Measurements from ENCODE around the gene ERO1B. TPM values are rescaled to one million over a fixed set of nuclear protein-coding genes. Genes with fewer than 3 reads are reported as not detected.

Gene ERO1B
- total RNA-seq, 2 donors from 2014 or later, result 4.9 to 5.6 TPM

DNA sequence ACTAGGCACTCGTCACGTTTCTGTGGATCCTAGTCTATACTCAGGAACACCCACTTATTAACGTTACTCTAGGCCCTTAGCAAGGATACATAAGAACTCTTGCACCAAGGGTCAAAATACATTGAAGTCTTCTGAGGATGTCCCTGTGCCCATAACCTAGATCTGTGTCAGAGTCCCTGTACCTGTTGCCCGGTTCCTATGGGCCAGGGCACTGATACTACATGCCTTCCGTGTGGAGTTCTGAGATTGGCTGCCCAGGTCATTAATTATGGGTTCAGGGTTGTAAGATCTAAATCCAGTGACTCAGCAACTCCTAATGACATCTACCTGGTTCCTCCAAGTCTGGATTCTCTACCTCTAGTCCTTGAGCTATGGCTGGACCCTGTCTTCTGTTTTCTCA, 69.9 kb downstream of the ERO1B start:
- no peak overlapping the region for H3K27ac Mint-ChIP-seq
- H3K4me1 Mint-ChIP-seq, result peaks cover 3% of the 10 kb centered on the region
- H3K9me3 ChIP-seq (ENCODE audit: control insufficient read depth, low read length), result no peaks in the 10 kb centered on the region
- TF ChIP-seq, protein P1, sequence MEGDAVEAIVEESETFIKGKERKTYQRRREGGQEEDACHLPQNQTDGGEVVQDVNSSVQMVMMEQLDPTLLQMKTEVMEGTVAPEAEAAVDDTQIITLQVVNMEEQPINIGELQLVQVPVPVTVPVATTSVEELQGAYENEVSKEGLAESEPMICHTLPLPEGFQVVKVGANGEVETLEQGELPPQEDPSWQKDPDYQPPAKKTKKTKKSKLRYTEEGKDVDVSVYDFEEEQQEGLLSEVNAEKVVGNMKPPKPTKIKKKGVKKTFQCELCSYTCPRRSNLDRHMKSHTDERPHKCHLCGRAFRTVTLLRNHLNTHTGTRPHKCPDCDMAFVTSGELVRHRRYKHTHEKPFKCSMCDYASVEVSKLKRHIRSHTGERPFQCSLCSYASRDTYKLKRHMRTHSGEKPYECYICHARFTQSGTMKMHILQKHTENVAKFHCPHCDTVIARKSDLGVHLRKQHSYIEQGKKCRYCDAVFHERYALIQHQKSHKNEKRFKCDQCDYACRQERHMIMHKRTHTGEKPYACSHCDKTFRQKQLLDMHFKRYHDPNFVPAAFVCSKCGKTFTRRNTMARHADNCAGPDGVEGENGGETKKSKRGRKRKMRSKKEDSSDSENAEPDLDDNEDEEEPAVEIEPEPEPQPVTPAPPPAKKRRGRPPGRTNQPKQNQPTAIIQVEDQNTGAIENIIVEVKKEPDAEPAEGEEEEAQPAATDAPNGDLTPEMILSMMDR (conservative IDR thresholded peaks at IDR 0.05), result no peak
- 94 to 95% methylated on average over 3 to 5 of the region's 5 CpGs for WGBS, 2 experiments (ENCODE audit: insufficient coverage in 1 of 2, insufficient read length in 1 of 2)
- peaks cover 6% of the 10 kb centered on the region for H3K27me3 ChIP-seq (ENCODE audit: control insufficient read depth, insufficient read depth, low read length, poor library complexity, severe bottlenecking)
- H3K36me3 Mint-ChIP-seq (ENCODE audit: low read depth), result no peaks in the 10 kb centered on the region
- no peaks in the 10 kb centered on the region for H3K27me3 Mint-ChIP-seq (ENCODE audit: insufficient read depth)
- no peaks in the 10 kb centered on the region for H3K9me3 Mint-ChIP-seq
- DNase-seq, result no peak
- no peak overlapping the region for H3K9ac ChIP-seq (ENCODE audit: extremely low read depth, low read length, poor library complexity, severe bottlenecking)
- H3K36me3 ChIP-seq (ENCODE audit: control insufficient read depth, insufficient read depth, low read length), result no peaks in the 10 kb centered on the region
- no peak overlapping the region for H3K4me3 ChIP-seq (ENCODE audit: low read length)
- no peaks in the 10 kb centered on the region for H3K4me1 ChIP-seq (ENCODE audit: control insufficient read depth, insufficient read depth, low read length)
- no peak overlapping the region for H3K27ac ChIP-seq (ENCODE audit: low read depth, low read length)
- no peak overlapping the region for H3K4me3 Mint-ChIP-seq

DNA sequence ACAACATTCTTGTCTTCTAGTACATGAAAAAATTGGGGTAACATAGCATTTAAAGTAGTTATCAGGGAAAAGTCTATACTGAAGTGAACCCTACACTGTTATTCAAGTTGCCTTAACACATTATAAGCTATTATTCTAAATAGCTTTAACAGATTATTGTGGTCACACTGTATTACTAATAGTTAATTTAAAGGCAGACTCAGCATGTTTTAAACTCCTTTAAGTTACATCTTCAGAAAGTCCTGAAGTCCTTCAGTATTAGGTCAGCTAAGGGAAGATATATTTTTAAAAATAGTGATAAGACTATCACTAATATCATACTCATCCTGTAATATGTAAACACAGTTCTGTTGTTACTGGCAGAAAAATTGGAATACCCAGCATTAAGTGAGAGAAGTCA, 72.0 kb downstream of the ERO1B start:
- Mint-ChIP-seq H3K9me3 (no peaks in the 10 kb centered on the region), H3K4me1 (peaks cover 3% of the 10 kb centered on the region), H3K27ac (no peak overlapping the region), H3K27me3 (ENCODE audit: insufficient read depth) (no peaks in the 10 kb centered on the region), H3K36me3 (ENCODE audit: low read depth) (no peaks in the 10 kb centered on the region), H3K4me3 (no peak overlapping the region)
- no peak overlapping the region for H3K4me3 ChIP-seq (ENCODE audit: low read length)
- H3K27ac ChIP-seq (ENCODE audit: low read depth, low read length), result no peak overlapping the region
- no peak overlapping the region for H3K9ac ChIP-seq (ENCODE audit: extremely low read depth, low read length, poor library complexity, severe bottlenecking)
- DNase-seq, result no peak
- no peaks in the 10 kb centered on the region for H3K9me3 ChIP-seq (ENCODE audit: control insufficient read depth, low read length)
- peaks cover 6% of the 10 kb centered on the region for H3K27me3 ChIP-seq (ENCODE audit: control insufficient read depth, insufficient read depth, low read length, poor library complexity, severe bottlenecking)
- H3K36me3 ChIP-seq (ENCODE audit: control insufficient read depth, insufficient read depth, low read length), result no peaks in the 10 kb centered on the region
- TF ChIP-seq, protein P1 (conservative IDR thresholded peaks at IDR 0.05), result no peak
- H3K4me1 ChIP-seq (ENCODE audit: control insufficient read depth, insufficient read depth, low read length), result no peaks in the 10 kb centered on the region

DNA sequence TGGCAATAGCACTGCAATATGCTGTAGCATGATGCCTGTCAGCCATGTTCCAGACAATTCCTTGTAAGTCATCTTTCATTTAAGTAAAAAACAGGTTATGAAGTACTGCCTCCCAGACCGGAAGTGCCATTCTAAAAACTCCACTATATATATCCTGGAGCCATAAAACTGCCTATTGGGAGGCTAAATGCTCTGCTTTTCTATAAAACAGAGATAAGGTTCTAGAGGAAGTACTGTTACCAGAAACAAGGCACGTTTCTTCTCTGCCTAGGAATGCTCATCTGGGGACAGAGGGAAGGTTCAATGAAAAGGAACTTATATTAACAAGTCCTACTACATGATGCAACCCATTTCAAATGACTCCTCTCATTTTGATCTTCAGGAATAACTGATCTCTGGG, 72.6 kb downstream of the ERO1B start:
- no peaks in the 10 kb centered on the region for H3K9me3 Mint-ChIP-seq
- H3K36me3 Mint-ChIP-seq (ENCODE audit: low read depth), result no peaks in the 10 kb centered on the region
- no peaks in the 10 kb centered on the region for H3K4me1 ChIP-seq (ENCODE audit: control insufficient read depth, insufficient read depth, low read length)
- no peaks in the 10 kb centered on the region for H3K27me3 Mint-ChIP-seq (ENCODE audit: insufficient read depth)
- no peak for DNase-seq
- TF ChIP-seq, protein P1 (conservative IDR thresholded peaks at IDR 0.05), result no peak
- no peak overlapping the region for H3K9ac ChIP-seq (ENCODE audit: extremely low read depth, low read length, poor library complexity, severe bottlenecking)
- no peak overlapping the region for H3K4me3 Mint-ChIP-seq
- peaks cover 6% of the 10 kb centered on the region for H3K27me3 ChIP-seq (ENCODE audit: control insufficient read depth, insufficient read depth, low read length, poor library complexity, severe bottlenecking)
- WGBS, 2 experiments (ENCODE audit: insufficient coverage in 1 of 2, insufficient read length in 1 of 2), result 88% methylated on average over 2 of the region's 2 CpGs; no CpG with 5 or more reads in 1 of the 2 experiments
- H3K4me1 Mint-ChIP-seq, result peaks cover 3% of the 10 kb centered on the region
- H3K36me3 ChIP-seq (ENCODE audit: control insufficient read depth, insufficient read depth, low read length), result no peaks in the 10 kb centered on the region
- H3K4me3 ChIP-seq (ENCODE audit: low read length), result no peak overlapping the region
- H3K27ac Mint-ChIP-seq, result no peak overlapping the region
- no peaks in the 10 kb centered on the region for H3K9me3 ChIP-seq (ENCODE audit: control insufficient read depth, low read length)
- H3K27ac ChIP-seq (ENCODE audit: low read depth, low read length), result no peak overlapping the region
